Daoy (cell line): ENCODE measurements around the gene GCNA. TPM values are rescaled to one million over a fixed set of nuclear protein-coding genes. Genes with fewer than 3 reads are reported as not detected.
A peak's percentile ranks its signal among the peaks of the same experiment; 100 is the strongest.

Experiments used
- DNase-seq: peaks from one replicate; pipeline ENCODE4 v3.0.0-alpha.2; 2015; ENCODE audit warnings: low read depth
- total RNA-seq: library from RNA; depleted of rRNA; stranded (reverse); fragments of >200 nt; shearing (Covaris generic); gene quantifications from 2 replicates; pipeline ENCODE4 v1.2.3, GENCODE V29; 2014; rRNA removed

The GCNA gene
- total RNA-seq: 0.03 and 0.29 TPM in 2 replicates

DNA sequence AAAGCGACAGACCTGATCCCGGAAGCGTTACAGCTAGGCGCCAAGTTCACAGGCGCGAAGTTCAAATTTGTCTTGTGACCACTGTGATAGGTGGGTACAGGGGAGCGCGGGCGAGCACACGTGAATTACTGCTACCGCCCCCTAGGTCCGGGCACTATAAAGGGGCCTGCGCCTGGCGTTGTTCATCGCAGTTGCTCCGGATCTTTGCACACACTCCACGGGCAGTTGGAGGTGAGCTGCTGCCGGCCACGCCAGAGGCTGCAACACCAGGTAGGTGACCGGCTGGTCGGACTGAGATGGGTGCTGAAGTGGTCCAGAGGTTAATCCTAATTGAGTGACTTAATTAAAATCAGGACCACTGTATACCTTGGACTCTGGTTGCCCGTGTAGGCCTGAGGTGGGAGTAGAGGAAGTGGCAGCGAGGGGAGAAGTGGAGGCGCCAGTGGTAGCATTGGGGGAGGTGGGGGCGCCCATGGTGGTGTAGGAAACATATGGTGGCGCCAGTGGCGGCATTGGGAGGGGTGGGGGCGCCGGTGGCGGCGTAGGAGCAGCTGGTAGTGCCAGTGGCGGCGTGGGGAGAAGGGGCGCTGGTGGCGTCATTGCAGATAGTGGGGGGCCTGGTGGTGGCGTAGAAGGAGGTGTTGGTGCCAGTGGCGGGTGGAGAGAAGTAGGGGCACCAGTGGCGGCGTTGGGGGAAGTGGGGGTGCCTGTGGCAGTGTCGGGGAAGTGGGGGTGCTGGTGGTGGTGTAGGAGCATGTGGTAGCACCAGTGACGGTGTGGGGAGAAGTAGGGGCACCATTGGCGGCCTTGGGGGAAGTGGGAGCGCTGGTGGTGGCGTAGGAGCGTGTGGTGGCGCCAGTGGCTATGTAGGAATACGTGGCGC lies at the start of gene GCNA:
GCNA (plus strand) TSS at position 185 of the 883 bp plus-strand sequence. CDS start 2,385 bp downstream, outside the sequence.
- DNase-seq: no peak

- peak; percentile 29 for DNase-seq
Observed at GRCh38 chrX:71532078-71532752, 46.0 kb upstream of the GCNA start.

- peak; percentile 93 for DNase-seq
Observed at GRCh38 chrX:71532753-71533425, 45.3 kb upstream of the GCNA start, which contains the start of gene OGT. Gene OGT, plus strand, starts transcription at chrX:71533104. Its CDS starts 196 bp downstream, at chrX:71533300.

GRCh38 chrX:71533516-71533850 lies 44.8 kb upstream of the GCNA start:
- DNase-seq: no peak

DNA sequence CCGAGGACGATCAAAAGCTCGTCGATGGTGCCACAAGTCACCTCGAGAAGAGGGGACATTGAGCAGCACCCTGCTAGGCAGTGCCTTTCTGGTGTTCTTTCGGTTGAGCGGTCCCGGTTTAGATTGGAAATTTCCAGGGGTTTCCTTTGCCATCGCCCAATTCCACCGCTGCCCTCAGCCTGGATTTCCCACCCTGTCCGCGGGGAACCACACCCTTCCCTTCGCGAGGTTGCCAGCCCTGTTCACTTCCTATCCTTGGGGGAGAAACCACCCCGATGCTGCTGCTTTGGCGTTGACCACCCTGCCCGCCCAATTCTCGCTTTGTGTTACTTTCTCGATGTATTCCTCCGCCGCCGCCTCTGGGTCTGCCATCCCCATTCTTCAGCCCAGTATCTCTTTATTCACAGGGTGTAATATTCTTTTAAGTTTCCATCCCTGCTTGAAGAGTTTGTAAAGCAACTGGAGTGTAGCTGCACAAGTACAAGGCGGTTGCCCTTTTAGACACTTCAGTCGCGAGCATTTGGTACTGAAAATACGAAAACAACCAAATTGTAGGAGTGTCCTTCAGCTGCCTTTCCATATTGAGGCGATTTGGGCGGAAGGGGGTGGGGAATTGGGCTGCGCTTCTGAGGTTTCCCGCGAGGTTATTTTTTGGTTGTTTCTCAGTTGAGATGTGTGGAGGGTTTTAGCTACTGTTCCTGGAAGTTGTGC lies 44.2 kb upstream of the GCNA start:
- peak; percentile 41 for DNase-seq

DNA sequence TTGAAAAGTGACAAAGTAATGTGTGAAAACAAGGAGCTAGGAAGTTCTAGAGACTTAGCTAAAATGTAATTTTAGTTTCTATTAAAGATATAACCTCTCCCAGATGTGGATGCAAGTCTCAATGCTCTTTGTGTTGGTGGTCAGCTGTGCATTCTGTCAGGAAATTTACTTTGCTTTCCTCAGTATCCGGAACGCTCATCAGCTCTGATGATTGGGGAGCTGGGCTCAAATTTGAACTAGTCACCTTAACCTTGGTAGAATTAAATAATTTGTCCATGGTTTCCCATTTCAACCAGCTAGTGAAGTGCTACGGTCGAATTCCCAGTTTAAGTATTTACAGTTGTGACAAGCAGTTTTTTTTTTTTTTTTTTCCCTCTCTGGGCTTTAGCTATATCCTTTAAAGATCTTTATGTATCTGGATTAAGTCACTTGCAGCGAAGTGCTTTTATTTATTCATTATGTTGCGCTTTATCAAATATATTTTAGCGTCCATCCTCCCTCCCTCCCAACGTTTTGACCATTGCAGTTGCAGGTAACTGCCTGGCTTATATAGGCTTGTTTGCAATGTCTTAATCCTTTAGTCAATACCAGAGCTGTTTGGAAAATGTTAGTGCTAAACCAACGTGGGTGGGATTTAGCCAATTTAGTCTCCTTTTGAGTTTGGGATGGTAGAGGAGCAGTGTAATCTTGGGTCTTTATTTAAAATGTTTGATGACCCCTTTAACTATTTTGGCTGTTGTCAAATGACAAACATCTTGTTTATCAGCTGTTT lies 43.3 kb upstream of the GCNA start:
- DNase-seq: no peak

- no peak for DNase-seq
Observed at GRCh38 chrX:71536285-71536684, 42.0 kb upstream of the GCNA start.

- no peak for DNase-seq
Observed at GRCh38 chrX:71537743-71538142, 40.5 kb upstream of the GCNA start.

DNA sequence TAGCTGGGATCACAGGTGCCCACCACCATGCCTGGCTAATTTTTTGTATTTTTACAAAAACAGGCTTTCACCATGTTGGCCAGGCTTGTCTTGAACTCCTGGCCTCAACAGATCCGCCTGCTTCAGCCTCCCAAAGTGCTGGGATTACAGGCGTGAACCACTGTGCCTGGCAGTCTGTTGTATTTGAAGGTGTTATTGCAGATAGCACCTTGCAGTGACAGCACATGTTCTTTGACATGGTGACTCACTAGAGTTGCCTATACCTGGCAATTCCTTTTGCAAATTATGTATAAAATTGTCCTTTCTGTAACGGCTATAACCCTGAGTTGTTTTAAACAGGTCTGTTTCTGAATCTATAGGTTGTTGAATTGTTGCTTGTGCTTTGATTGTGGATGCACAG lies 37.4 kb upstream of the GCNA start:
- DNase-seq: no peak

- peak; percentile 2 for DNase-seq
Observed at GRCh38 chrX:71541210-71542022, 36.8 kb upstream of the GCNA start.

DNA sequence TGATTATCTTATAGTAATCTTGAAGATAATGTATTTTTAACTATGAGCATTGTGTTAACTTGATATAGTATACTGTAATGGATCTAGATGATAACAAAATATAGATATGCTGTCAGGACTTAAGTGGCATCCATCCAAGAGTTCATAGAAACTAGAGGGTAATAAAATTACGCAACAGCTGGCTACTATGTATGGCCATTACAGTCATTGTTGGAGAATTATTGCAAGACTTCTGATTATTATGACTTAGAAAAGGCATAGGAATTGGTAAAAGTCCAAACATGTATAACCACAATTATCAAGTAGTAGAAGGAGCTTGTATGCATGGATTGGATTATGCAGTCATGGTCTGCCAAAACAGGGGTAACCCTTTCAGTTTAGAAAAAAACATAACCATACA lies 35.8 kb upstream of the GCNA start:
- no peak for DNase-seq

DNA sequence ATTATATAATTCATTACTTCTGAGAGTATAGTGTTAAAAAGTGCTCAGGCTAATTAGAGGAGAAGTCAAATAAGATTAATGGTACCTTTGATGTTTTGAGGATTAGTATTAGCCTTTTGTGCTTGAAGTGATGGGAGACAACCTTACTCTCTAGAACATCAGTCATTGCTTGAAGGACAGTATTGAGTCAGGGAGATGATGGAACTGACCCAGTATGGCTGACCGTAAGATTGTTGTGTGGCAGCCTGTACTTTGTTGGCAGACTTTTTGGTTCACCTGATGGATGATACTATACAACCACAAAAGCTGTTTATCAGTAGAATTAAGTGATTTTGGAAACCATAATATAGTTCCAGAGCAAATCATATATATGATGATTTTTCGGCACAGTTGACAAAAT lies 35.4 kb upstream of the GCNA start:
- no peak for DNase-seq

GRCh38 chrX:71543316-71543715 lies 34.9 kb upstream of the GCNA start:
- peak; percentile 11 for DNase-seq

- DNase-seq: no peak
Observed at GRCh38 chrX:71545364-71545763, 32.9 kb upstream of the GCNA start.

GRCh38 chrX:71546879-71547278 lies 31.4 kb upstream of the GCNA start:
- no peak for DNase-seq

GRCh38 chrX:71547339-71547738 lies 30.9 kb upstream of the GCNA start:
- DNase-seq: no peak

- DNase-seq: no peak
Observed at GRCh38 chrX:71549986-71550385, 28.3 kb upstream of the GCNA start.

DNA sequence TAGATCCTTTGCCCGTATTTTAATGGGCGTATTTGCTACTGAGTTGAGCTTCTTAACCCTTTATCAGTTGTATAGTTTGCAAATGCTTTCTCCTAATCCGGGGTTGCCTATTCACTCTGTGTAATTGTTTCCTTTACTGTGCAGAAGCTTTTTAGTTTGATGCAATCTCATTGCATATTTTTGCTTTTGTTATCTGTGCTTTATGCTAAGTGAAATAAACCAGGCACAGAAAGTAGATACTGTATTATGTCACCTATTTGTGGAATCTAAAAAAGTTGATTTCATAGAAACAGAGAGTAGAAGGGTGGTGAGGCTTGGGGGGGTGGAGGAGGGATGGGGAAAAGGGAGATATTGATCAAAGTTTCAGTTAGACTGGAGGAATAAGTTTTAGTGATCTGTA lies 27.7 kb upstream of the GCNA start:
- no peak for DNase-seq

- DNase-seq: no peak
Observed at GRCh38 chrX:71556036-71556435, 22.2 kb upstream of the GCNA start.

GRCh38 chrX:71558920-71559319 lies 19.3 kb upstream of the GCNA start:
- DNase-seq: no peak
